Measurements from ENCODE around the gene NPSR1. TPM values are rescaled to one million over a fixed set of nuclear protein-coding genes. Genes with fewer than 3 reads are reported as not detected.

Gene NPSR1
- total RNA-seq, 1 experiment from 2014 or later: not detected

DNA sequence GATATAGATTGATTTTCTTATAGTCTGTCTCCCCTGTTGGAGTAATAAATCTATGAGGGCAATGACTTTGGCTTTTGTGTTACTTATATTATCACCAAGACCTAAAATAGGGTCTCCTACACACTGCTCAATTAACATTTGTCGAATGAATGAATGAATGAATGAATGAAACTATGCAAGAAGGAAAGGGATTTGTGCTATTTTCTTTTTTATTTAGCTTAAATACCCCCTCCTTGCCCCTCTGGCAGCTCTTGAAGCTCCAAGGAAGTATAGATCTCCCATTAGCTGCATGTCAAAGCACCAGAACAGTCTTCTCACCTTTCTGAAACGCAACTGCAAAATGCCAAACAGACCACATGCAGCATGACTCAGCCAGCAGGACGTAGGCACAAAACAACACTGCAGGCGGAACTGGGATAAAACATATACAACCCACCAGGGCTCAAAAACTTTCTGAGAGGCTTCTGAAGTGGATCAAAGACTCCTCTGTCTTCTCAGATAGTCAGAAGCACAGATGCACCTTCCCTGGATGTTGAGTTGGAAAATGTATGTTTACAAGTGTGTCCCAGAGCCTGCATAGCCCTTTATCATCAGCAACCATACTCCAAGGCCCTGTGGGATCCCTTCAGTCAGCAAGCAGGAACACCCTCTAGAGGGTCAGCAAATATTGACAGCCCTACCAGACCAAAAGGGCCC is 187.8 kb downstream of the NPSR1 start:
- no peak overlapping the region for H3K27ac ChIP-seq (ENCODE audit: insufficient read length, low read depth, low read length)
- H3K14ac ChIP-seq (ENCODE audit: insufficient read depth, low read length): no peak overlapping the region
- no peak overlapping the region for H4K5ac ChIP-seq (ENCODE audit: insufficient read length, low read depth, low read length)
- H3T11ph ChIP-seq (ENCODE audit: low read length): no peak overlapping the region
- no peak overlapping the region for H2BK5ac ChIP-seq (ENCODE audit: insufficient read length, low read length)
- H2AFZ ChIP-seq (ENCODE audit: low read length): no peak overlapping the region
- H3K18ac ChIP-seq (ENCODE audit: insufficient read length, low read depth, low read length): no peak overlapping the region
- no CpG with 5 or more reads among the region's 4 CpGs for WGBS (ENCODE audit: extremely low coverage, insufficient read length, low lambda C conversion rate)
- H2BK120ac ChIP-seq (ENCODE audit: low read depth, low read length, poor library complexity, severe bottlenecking): no peak overlapping the region
- no peak overlapping the region for H2AK5ac ChIP-seq (ENCODE audit: insufficient read length, low read length)
- H3K4ac ChIP-seq (ENCODE audit: low read depth, low read length): no peak overlapping the region
- no peaks in the 10 kb centered on the region for H3K4me1 ChIP-seq (ENCODE audit: insufficient read depth, low read length)
- no peaks in the 10 kb centered on the region for H3K9me3 ChIP-seq (ENCODE audit: control insufficient read depth, low read depth, low read length)
- no peaks in the 10 kb centered on the region for H3K27me3 ChIP-seq (ENCODE audit: insufficient read depth, low read length)
- no peaks in the 10 kb centered on the region for H3K23me2 ChIP-seq (ENCODE audit: insufficient read length, low read depth, low read length, poor library complexity, severe bottlenecking)
- no peak overlapping the region for H3K56ac ChIP-seq (ENCODE audit: insufficient read length, low read depth, low read length)
- H2BK12ac ChIP-seq (ENCODE audit: insufficient read length, low read depth, low read length): no peak overlapping the region
- no peak overlapping the region for H2BK15ac ChIP-seq (ENCODE audit: low read depth, low read length)
- H3K9ac ChIP-seq (ENCODE audit: extremely low read depth, insufficient read length, low read length): no peak overlapping the region
- H2BK20ac ChIP-seq (ENCODE audit: low read depth, low read length, poor library complexity, severe bottlenecking): no peak overlapping the region
- Mint-ChIP-seq H3K27me3 (ENCODE audit: low read depth) (no peaks in the 10 kb centered on the region), H3K27ac (0 out of 7 replicates have a peak overlapping the region, but pooled peaks of 1 of the 3 experiments have one; percentile 24), H3K36me3 (ENCODE audit: insufficient read depth in 1 of 3, low read depth in 3 of 3) (peaks cover 0 to 15% (median 0%) of the 10 kb centered on the region in 3 experiments; a peak in 3 of 7 replicates), H3K4me1 (peaks cover 8 to 11% of the 10 kb centered on the region in 2 experiments), H3K4me3 (no peak overlapping the region), H3K9me3 (peaks cover 8 to 11% of the 10 kb centered on the region in 2 experiments)
- no peak overlapping the region for H4K91ac ChIP-seq (ENCODE audit: insufficient read length, low read depth, low read length)
- H4K20me1 ChIP-seq (ENCODE audit: control insufficient read depth, insufficient read depth, insufficient read length): no peaks in the 10 kb centered on the region
- no peak overlapping the region for H3K23ac ChIP-seq (ENCODE audit: insufficient read length, low read depth, low read length)
- no peak for DNase-seq
- H3K79me2 ChIP-seq (ENCODE audit: insufficient read depth, low read length): no peaks in the 10 kb centered on the region
- TF ChIP-seq, protein P1, sequence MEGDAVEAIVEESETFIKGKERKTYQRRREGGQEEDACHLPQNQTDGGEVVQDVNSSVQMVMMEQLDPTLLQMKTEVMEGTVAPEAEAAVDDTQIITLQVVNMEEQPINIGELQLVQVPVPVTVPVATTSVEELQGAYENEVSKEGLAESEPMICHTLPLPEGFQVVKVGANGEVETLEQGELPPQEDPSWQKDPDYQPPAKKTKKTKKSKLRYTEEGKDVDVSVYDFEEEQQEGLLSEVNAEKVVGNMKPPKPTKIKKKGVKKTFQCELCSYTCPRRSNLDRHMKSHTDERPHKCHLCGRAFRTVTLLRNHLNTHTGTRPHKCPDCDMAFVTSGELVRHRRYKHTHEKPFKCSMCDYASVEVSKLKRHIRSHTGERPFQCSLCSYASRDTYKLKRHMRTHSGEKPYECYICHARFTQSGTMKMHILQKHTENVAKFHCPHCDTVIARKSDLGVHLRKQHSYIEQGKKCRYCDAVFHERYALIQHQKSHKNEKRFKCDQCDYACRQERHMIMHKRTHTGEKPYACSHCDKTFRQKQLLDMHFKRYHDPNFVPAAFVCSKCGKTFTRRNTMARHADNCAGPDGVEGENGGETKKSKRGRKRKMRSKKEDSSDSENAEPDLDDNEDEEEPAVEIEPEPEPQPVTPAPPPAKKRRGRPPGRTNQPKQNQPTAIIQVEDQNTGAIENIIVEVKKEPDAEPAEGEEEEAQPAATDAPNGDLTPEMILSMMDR (conservative IDR thresholded peaks at IDR 0.05): peak; percentile 36; the same call in 2 of the 3 replicates
- H3K4me2 ChIP-seq (ENCODE audit: insufficient read depth, insufficient read length, low read length): no peak overlapping the region
- H3K79me1 ChIP-seq (ENCODE audit: insufficient read depth, low read depth, low read length, poor library complexity, severe bottlenecking): no peaks in the 10 kb centered on the region
- no peak overlapping the region for H4K8ac ChIP-seq (replicated peaks; ENCODE audit: insufficient read length, low read depth, low read length)
